ENCODE data around the gene TMEM141. TPM values are rescaled to one million over a fixed set of nuclear protein-coding genes. Genes with fewer than 3 reads are reported as not detected.

The TMEM141 gene
- total and polyA plus RNA-seq, 2 donors (not counting 3 experiments of a cell fraction or from before 2014, with no cell fraction given): 43.2 to 146 TPM

DNA sequence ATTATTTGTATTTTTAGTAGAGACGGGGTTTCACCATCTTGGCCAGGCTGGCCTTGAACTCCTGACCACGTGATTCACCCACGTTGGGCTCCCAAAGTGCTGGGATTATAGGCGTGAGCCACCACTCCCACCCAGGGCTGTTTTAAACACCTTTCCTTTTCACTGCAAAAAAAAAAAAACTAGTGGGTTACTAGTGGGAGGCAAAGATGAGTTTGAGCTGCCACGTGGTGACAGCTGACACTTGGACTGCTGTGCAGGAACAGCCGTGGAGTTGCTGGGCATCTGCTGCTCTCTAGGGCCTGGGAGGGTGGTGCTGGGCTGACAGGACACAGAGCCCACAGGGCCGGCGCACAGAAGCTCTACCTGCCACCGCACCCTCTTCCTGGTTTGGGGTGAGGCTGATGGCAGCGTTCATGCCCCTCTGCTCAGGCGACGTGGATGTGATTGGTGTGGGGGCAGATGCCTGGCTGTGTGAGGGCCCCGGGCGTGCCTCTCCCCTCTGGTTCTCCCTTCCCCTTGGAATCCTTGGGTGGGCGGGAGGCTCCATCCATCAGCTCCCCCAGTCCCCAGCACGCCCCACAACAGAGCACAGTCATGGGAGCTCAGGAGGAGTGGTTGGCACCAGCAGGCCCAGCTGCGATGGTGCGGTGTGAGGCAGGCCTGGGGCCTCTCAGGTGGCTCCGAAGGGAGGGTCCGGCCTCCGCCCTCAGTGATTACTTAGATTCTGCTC, 33.5 kb downstream of the TMEM141 start:
- Histone ChIP-seq H3K9me3 (replicated peaks; ENCODE audit: control insufficient read depth, insufficient read depth, low read length) (no peaks in the 10 kb centered on the region), H3K27ac (ENCODE audit: insufficient read depth, low read depth, low read length) (no peak overlapping the region), H2AFZ (ENCODE audit: low read depth, low read length) (no peak overlapping the region), H3K4me3 (replicated peaks in 1 of 3; ENCODE audit: insufficient read depth in 1 of 3, low read depth in 1 of 3, low read length in 3 of 3) (no peak overlapping the region), H4K20me1 (replicated peaks; ENCODE audit: control insufficient read depth, extremely low read depth, insufficient read depth, low read length) (no peaks in the 10 kb centered on the region), H3K27me3 (ENCODE audit: control insufficient read depth in 2 of 2, insufficient read depth in 2 of 2, low read length in 2 of 2) (no peaks in the 10 kb centered on the region), H3K79me2 (ENCODE audit: control insufficient read depth, insufficient read depth, low read length) (peaks cover 13% of the 10 kb centered on the region), H3K36me3 (ENCODE audit: control insufficient read depth in 2 of 2, extremely low read depth in 1 of 2, insufficient read depth in 2 of 2, low read length in 2 of 2) (peaks cover 6 to 38% of the 10 kb centered on the region in 2 experiments), H3K4me1 (ENCODE audit: control insufficient read depth, extremely low read depth, insufficient read depth, low read length) (peaks cover 6% of the 10 kb centered on the region), H3K9me1 (replicated peaks; ENCODE audit: control insufficient read depth, extremely low read depth, insufficient read depth, low read length) (no peaks in the 10 kb centered on the region), H3K4me2 (ENCODE audit: insufficient read depth, low read length) (no peak overlapping the region), H3K9ac (replicated peaks; ENCODE audit: extremely low read depth, insufficient read depth, low read length) (no peak overlapping the region)
- dilution Hi-C loops (cut with MboI; ENCODE audit: extremely low pct_ligation_motif_present, low sequenced_read_pairs): loop anchor here (25.0 kb wide), 1 partner anchor 113 kb away; the partner anchor contains the start of genes C8G and FBXW5
- no peak for DNase-seq (ENCODE audit: low read depth, low spot score)
- TF ChIP-seq, protein P1, sequence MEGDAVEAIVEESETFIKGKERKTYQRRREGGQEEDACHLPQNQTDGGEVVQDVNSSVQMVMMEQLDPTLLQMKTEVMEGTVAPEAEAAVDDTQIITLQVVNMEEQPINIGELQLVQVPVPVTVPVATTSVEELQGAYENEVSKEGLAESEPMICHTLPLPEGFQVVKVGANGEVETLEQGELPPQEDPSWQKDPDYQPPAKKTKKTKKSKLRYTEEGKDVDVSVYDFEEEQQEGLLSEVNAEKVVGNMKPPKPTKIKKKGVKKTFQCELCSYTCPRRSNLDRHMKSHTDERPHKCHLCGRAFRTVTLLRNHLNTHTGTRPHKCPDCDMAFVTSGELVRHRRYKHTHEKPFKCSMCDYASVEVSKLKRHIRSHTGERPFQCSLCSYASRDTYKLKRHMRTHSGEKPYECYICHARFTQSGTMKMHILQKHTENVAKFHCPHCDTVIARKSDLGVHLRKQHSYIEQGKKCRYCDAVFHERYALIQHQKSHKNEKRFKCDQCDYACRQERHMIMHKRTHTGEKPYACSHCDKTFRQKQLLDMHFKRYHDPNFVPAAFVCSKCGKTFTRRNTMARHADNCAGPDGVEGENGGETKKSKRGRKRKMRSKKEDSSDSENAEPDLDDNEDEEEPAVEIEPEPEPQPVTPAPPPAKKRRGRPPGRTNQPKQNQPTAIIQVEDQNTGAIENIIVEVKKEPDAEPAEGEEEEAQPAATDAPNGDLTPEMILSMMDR (IDR thresholded peaks at IDR 0.05; ENCODE audit: extremely low read depth in 1 of 2, insufficient read depth in 1 of 2, low read depth in 1 of 2, low read length in 2 of 2): no peak
- ChIA-PET CTCF (no interaction called here), POLR2A (no interaction called here)
- no TSS peak for BruUV-seq (replicated peaks)
- no peak for FAIRE-seq
- intact Hi-C loops (cut with micrococcal nuclease): no loop called here

DNA sequence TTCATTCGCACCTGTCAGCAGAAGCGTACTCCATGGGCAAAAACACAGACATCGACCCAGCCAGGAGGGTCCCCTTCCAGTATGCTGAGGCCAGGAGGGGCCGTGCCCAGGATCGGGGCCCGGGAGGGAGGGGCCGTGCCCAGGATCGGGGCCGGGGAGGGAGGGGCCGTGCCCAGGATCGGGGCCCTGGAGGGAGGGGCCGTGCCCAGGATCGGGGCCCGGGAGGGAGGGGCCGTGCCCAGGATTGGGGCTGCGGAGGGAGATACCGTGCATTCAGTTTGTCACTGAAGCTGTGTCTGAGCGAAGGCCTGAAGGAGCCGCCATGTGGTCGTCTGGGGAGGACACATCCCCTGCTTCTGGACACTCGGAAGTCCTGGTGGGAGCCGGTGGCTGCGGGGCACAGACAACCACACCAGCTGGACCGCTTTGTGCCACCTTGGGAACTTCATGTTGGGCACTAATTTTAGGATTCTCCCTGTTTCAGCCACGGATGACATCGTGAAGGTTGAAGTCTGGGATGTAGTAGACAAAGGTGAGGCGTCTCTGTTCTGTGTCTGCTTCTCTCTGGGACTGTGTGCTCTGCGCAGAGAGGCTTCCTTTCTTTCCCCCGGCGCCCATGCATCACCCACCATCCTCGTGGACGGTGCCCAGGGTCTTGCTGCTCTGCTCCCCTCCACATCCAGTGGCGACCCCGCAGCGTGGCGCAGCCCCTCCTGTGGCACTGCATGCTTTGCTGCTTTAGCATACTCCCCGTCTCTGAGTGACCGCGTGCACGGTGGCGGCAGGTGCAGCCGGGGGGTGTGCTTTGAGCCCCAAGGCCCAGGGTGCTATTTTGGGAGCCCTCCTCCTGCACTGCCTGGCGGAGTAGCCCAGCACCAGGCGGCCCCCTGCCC, 34.4 kb downstream of the TMEM141 start:
- DNase-seq (ENCODE audit: low read depth, low spot score): no peak
- no peak for FAIRE-seq
- intact Hi-C loops (cut with micrococcal nuclease) (no loop called here), dilution Hi-C loops (cut with MboI; ENCODE audit: extremely low pct_ligation_motif_present, low sequenced_read_pairs) (no loop called here)
- Histone ChIP-seq H3K36me3 (ENCODE audit: control insufficient read depth in 2 of 2, extremely low read depth in 1 of 2, insufficient read depth in 2 of 2, low read length in 2 of 2) (peaks cover 10 to 45% of the 10 kb centered on the region in 2 experiments), H3K79me2 (ENCODE audit: control insufficient read depth, insufficient read depth, low read length) (peaks cover 13% of the 10 kb centered on the region), H3K27me3 (ENCODE audit: control insufficient read depth in 2 of 2, insufficient read depth in 2 of 2, low read length in 2 of 2) (no peaks in the 10 kb centered on the region), H2AFZ (ENCODE audit: low read depth, low read length) (no peak overlapping the region), H3K9me3 (replicated peaks; ENCODE audit: control insufficient read depth, insufficient read depth, low read length) (no peaks in the 10 kb centered on the region), H3K27ac (ENCODE audit: insufficient read depth, low read depth, low read length) (no peak overlapping the region), H3K4me3 (replicated peaks in 1 of 3; ENCODE audit: insufficient read depth in 1 of 3, low read depth in 1 of 3, low read length in 3 of 3) (no peak overlapping the region), H3K4me1 (ENCODE audit: control insufficient read depth, extremely low read depth, insufficient read depth, low read length) (peaks cover 6% of the 10 kb centered on the region), H3K9me1 (replicated peaks; ENCODE audit: control insufficient read depth, extremely low read depth, insufficient read depth, low read length) (no peaks in the 10 kb centered on the region), H3K4me2 (ENCODE audit: insufficient read depth, low read length) (no peak overlapping the region), H4K20me1 (replicated peaks; ENCODE audit: control insufficient read depth, extremely low read depth, insufficient read depth, low read length) (no peaks in the 10 kb centered on the region), H3K9ac (replicated peaks; ENCODE audit: extremely low read depth, insufficient read depth, low read length) (no peak overlapping the region)
- no TSS peak for BruUV-seq (replicated peaks)
- no peak for TF ChIP-seq POLR2AphosphoS5 (IDR thresholded peaks at IDR 0.05; ENCODE audit: insufficient read depth, low read depth, low read length)
- no peak for TF ChIP-seq JUN (IDR thresholded peaks at IDR 0.05; ENCODE audit: borderline replicate concordance, insufficient read depth, insufficient read length, low read depth)
- no peak for TF ChIP-seq MYC (IDR thresholded peaks at IDR 0.05; ENCODE audit: low read depth, low read length)
- ChIA-PET CTCF (no interaction called here), POLR2A (no interaction called here)

Measured in endothelial cell of umbilical vein (primary cell).